ENCODE data around the gene MAP2.

Gene MAP2

DNA sequence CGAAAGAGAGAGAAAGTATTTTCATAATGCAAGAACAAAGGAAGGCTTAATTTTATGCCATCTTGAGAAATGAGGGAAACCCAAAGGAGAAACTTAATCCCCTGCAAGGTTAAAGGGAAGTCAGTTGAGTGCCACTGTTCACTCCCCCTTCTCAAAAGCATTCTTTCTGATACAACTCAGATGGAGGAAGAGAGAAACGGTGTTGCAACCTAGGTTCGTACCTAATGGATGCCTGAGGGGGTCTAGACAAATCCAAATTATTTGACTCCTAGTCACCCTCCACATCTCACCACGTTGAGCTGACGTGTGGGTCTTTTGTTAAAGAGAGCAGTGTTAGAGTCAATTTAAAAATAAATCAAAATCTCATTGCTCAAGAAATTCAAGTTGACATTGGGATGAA lies 295.2 kb downstream of the MAP2 start:
- DNase-seq (ENCODE audit: low spot score) = no peak

DNA sequence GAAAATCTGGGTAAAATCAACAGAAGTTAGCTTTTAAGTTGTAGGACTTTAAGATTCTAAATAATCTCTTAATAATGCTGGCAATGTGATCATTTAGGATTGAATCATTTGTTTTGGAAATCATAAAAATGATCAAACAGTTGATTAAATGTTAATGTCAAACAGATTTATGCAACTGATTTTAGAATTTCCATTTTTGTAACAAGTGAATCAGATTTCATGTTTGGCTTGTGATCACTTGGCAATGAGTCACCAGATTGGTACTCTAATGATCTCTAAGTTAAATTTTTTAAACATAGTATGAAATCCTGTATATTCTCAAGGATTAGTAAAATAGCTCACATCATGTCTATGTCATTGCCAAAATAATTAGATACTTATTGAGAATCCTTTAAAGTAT lies 297.6 kb downstream of the MAP2 start:
- DNase-seq (ENCODE audit: low spot score) = peak; percentile 6

GRCh38 chr2:209726311-209726710 lies 302.5 kb downstream of the MAP2 start:
- DNase-seq (ENCODE audit: low spot score) = no peak

- no peak for DNase-seq (ENCODE audit: low spot score)
These were observed 303.2 kb downstream of the MAP2 start for GRCh38 chr2:209727077-209727476.

GRCh38 chr2:209734805-209735204 lies 311.0 kb downstream of the MAP2 start:
- no peak for DNase-seq (ENCODE audit: low spot score)

DNA sequence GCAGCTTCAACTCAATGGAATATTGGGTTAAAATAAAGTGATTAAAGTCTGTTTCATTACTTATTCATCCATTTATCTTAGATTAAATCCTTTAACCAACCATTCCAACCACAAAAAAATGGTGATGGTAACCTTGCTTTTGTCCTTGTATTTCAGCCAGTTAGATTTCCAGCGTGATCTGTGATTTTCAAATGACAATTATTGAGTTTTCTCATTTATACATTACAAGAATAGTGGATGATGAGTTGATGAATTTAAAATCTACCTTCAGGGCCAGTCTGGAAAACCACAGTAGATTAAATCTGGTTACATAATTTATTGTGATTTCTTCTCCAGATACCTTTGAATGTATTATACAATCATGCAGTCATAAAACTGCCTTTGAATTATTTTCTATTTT lies 318.1 kb downstream of the MAP2 start:
- no peak for DNase-seq (ENCODE audit: low spot score)

- DNase-seq (ENCODE audit: low spot score) = no peak
These were observed 329.2 kb downstream of the MAP2 start for GRCh38 chr2:209753020-209753419.

GRCh38 chr2:209757163-209757562 lies 333.3 kb downstream of the MAP2 start:
- DNase-seq (ENCODE audit: low spot score) = no peak

DNA sequence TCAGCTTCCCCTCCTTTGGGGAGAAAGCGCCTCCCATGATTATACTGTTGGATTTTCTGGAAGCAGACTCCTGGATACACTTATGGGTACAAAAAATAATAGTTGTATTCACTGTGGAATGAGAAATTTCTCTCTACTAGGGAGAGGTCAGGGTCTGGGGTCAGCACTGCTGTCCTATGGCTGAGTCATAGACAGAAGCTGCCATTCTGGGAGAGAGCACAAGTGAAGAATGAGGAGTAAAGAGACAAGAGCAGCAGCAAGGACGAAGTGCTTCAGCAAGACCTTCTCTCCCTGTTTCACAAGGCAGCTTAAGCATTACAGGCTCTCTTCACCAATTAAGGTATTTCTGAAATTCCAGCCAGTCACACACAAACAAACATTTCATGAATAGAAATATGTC lies 337.7 kb downstream of the MAP2 start:
- no peak for DNase-seq (ENCODE audit: low spot score)

- no peak for DNase-seq (ENCODE audit: low spot score)
These were observed 338.7 kb downstream of the MAP2 start for GRCh38 chr2:209762563-209762962.

DNA sequence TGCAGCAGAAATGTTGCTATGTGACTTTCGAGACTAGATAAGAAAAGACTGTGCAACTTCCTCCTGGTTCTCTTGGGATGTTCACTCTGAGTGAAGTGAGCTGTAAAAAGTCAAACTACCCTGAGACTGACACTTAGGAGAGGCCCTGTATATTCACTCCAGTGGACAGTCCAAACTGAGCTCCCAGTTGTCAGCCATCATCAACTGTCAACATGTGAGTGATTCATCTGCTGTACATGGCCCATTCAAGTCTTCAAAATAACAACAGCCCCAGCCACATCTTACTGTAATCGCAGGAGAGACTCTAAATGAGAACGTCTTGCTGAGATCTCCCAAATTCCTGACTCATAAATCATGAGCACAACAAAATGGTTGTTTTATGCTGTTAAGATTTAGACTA lies 339.3 kb downstream of the MAP2 start:
- no peak for DNase-seq (ENCODE audit: low spot score)

GRCh38 chr2:209766613-209767012 lies 342.8 kb downstream of the MAP2 start:
- DNase-seq (ENCODE audit: low spot score) = no peak

- DNase-seq (ENCODE audit: low spot score) = no peak
These were observed 343.5 kb downstream of the MAP2 start for GRCh38 chr2:209767316-209767715.

GRCh38 chr2:209768557-209768956 lies 344.7 kb downstream of the MAP2 start:
- no peak for DNase-seq (ENCODE audit: low spot score)

DNA sequence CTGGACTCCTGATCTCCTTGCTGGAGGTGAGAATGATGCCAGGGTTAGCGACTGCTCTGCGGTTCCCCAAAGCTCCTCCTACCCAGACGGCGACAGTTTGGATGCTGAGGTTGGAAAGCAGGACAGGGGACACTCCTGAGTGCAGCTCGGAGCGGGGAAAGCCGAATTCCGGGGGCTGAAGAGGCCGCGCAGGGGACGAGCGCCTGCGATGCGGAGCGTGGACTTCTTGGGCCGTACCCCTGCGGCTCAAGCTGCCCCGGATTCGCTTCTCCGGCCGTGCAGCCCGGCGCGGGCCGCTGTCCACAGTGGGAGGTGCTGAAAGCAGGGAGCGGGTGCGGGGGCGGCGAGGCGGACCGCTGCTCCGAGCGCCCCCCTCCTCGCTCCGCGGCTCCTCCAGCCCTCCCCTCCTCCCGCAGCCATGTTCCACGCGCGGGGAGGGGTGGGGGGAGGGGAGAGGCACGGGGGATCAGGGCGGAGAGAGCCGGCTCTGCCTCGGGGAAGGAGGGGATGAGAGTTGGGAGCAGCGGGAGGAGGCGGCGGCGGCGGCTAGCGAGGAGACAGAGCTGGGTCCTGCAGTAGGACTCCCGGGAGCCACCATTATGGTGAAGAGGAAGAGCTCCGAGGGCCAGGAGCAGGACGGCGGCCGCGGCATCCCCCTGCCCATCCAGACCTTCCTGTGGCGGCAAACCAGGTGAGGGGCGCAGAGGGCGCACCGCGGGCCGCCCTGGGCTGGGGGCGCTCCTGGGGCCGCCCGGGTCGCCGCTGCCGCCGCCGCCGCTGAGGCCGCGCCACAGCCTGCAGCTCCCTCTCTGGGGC lies 347.8 kb downstream of the MAP2 start, which contains the start of gene UNC80:
Gene UNC80 (plus strand): TSS at position 359 of the 816 bp plus-strand sequence. CDS start 241 bp downstream, at position 600.
- DNase-seq (ENCODE audit: low spot score) = peak; percentile 66

GRCh38 chr2:209772290-209772685 lies 348.4 kb downstream of the MAP2 start:
- no peak for DNase-seq (ENCODE audit: low spot score)

DNA sequence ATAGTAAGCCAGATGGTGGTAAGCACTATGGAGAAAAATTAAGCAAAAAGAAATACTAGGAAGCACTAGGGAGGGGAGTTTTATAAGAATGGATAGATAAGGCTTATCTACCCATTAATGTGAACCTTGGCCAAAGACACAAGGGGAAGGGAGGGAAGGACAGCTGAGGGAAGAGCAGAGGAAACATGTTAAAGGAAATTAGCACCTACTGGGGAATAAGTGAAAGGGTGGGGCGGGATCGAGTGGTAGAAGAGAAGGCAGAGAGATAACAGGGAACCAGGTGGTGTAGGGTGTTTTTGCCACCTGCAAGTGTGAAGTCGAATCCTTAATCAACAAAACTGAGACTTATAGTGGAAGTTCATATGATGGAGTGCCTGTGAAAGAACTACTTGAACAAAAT lies 349.5 kb downstream of the MAP2 start:
- no peak for DNase-seq (ENCODE audit: low spot score)

Data from hepatic stellate cell (primary cell).